Central memory CD8-positive, alpha-beta T cell (primary cell): ENCODE measurements around the gene CENPP.

Experiments used
- ATAC-seq: fragments of 150-1000 bp; cut with Tn5 transposase; replicated peaks from 2 replicates; pipeline ENCODE4 v1.10.0; 2022; ENCODE audit warnings: mild to moderate bottlenecking, moderate FRiP score, moderate number of reproducible peaks; ENCODE audit not compliant: poor library complexity, severe bottlenecking; ENCODE audit errors: extremely low read depth
- DNase-seq, 2 donors: peaks; one replicate each; pipeline ENCODE4 v3.0.0; 2021; ENCODE audit warnings: low spot score in 2 of 2
- H3K27ac Mint-ChIP-seq: one replicate; pipeline ENCODE4 v1.8.0; 2022; ENCODE audit warnings: low read depth, mild to moderate bottlenecking, moderate library complexity, mixed read lengths
- H3K27me3 Mint-ChIP-seq: one replicate; pipeline ENCODE4 v1.8.0; 2022; ENCODE audit warnings: mixed read lengths
- H3K36me3 Mint-ChIP-seq: one replicate; pipeline ENCODE4 v1.8.0; 2022; ENCODE audit warnings: mild to moderate bottlenecking, moderate library complexity, mixed read lengths; ENCODE audit not compliant: insufficient read depth
- H3K4me1 Mint-ChIP-seq: one replicate; pipeline ENCODE4 v1.8.0; 2022; ENCODE audit warnings: mixed read lengths
- H3K4me3 Mint-ChIP-seq: one replicate; pipeline ENCODE4 v1.8.0; 2022; ENCODE audit warnings: mild to moderate bottlenecking, moderate library complexity, mixed read lengths
- H3K9me3 Mint-ChIP-seq: one replicate; pipeline ENCODE4 v1.8.0; 2022; ENCODE audit warnings: mixed read lengths

The CENPP gene

DNA sequence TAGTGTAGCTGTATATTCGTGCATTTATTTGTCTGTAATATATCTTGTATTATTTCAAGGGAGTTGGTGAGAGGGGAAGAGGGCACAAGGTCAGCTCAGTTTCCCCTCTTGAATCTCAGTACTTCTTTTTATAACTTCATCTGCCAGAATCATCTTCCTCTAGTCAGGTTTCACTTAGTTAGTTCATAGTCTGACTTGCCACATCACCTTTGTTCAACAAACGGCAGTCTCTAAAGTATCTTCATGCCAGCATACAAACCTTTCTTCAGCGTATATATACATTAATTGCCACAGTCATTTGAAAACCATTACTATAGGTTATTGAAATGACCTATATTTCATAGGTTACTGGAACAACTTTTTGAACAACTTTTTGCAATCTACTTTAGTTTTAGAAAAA lies 208.5 kb downstream of the CENPP start:
- H3K36me3 Mint-ChIP-seq = peaks cover 1% of the 10 kb centered on the region
- no peak overlapping the region for H3K4me3 Mint-ChIP-seq

DNA sequence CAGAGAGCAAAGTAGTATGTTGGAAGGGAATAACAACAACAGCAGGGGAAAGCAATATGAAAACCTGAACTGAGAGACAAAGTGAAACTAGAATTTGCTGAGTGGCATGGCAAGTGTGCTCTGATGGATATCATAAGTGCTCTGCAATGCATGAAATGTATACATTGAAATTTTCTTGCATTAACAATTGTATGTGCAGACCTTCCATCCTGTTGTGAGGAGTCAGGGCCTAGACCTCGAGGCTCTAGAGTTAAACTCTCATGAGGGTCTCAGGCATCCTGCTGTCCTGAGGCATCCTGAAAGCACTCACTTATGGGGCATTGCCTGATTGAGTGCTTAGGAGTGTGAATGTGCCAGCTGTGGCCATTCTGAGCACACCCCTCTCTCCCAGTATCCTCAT lies 208.9 kb downstream of the CENPP start:
- no peak for DNase-seq
- H3K27ac Mint-ChIP-seq = no peak overlapping the region

More for the DNA sequence above, 208.5 kb downstream of the CENPP start:
- DNase-seq (no peak), ATAC-seq (no peak)
- Mint-ChIP-seq H3K27ac (no peak overlapping the region), H3K4me1 (no peaks in the 10 kb centered on the region), H3K27me3 (no peaks in the 10 kb centered on the region), H3K9me3 (no peaks in the 10 kb centered on the region)

DNA sequence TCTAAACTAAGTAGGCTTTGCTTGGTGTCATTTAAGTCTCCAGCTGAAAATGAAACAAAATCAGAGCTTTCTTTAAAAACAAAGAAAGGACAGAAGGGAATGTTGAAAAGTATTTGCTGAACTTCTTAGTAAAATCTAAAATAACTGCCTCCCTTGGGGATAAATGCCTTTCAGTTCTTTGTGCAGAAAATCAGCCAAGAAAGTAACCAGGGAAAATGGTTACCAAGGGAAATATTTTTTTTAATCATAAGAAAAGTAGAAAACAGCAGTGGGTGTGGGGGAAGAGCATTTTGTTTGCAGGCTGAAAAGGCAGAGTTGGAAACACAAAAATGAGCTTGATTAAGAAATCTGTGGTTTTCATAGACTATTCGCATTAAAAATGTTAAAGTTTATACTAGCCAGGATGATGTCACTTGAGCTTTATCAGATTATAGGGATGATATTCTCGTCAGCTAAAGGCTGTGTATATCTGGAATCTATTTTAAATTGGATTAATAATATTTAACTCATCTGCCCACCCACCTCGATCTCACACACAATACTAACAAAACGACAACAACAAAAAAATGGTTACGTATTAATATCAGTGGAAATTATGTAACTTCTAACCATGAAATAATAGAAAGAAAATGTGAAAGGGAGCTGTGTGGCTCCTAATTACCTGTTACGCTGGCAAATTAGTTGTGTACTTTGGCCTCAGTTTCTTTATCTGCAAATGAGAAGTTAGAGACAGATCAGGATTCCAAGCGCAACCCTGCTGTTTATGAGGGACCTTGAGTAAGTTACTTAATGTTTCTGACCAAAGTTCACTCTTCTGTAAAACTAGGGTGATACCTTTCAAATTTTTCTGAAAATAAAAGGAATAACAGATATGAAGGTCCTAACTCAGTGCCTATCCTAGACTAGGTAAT lies 210.4 kb downstream of the CENPP start, which contains the start of gene ECM2:
TSS of gene ECM2 (minus strand) at position 51 of the 911 bp plus-strand sequence. CDS start 13,124 bp downstream, outside the sequence.
- Mint-ChIP-seq H3K27me3 (no peaks in the 10 kb centered on the region), H3K27ac (no peak within 1 kb of the TSS)

More for the DNA sequence above, 208.9 kb downstream of the CENPP start:
- H3K4me3 Mint-ChIP-seq = no peak overlapping the region
- H3K36me3 Mint-ChIP-seq = peaks cover 1% of the 10 kb centered on the region
- H3K27me3 Mint-ChIP-seq = no peaks in the 10 kb centered on the region
- H3K9me3 Mint-ChIP-seq = no peaks in the 10 kb centered on the region
- no peaks in the 10 kb centered on the region for H3K4me1 Mint-ChIP-seq
- no peak for ATAC-seq

DNA sequence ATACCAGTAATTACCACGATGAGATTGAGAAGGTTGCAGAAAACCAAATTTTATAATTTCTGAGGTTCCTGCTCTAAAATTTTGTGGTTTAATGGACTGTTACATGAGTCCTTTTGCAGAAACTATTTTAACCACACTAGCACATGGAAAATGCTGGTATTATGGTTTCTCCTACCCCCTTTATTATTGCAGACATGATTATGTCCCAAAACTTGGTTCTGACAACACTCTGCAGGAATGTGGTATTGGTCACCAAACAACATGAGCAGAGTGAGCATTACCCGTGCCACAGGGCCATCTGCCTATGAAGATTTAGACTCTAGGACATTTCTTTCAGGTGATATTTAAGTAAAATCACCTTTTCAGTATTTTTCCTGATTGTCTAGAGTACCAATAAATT lies 212.8 kb downstream of the CENPP start:
- ATAC-seq (no peak), DNase-seq (no peak)
- no peaks in the 10 kb centered on the region for H3K4me1 Mint-ChIP-seq
- no peak overlapping the region for H3K27ac Mint-ChIP-seq
- no peak overlapping the region for H3K4me3 Mint-ChIP-seq
- no peaks in the 10 kb centered on the region for H3K36me3 Mint-ChIP-seq
- H3K9me3 Mint-ChIP-seq = no peaks in the 10 kb centered on the region
- no peaks in the 10 kb centered on the region for H3K27me3 Mint-ChIP-seq

More for the DNA sequence above, 210.4 kb downstream of the CENPP start, which contains the start of gene ECM2:
- no peak within 1 kb of the TSS for H3K4me3 Mint-ChIP-seq
- H3K36me3 Mint-ChIP-seq = peaks cover 1% of the 10 kb centered on the region
- no peak for DNase-seq
- ATAC-seq = no peak
- H3K9me3 Mint-ChIP-seq = no peaks in the 10 kb centered on the region
- no peaks in the 10 kb centered on the region for H3K4me1 Mint-ChIP-seq

DNA sequence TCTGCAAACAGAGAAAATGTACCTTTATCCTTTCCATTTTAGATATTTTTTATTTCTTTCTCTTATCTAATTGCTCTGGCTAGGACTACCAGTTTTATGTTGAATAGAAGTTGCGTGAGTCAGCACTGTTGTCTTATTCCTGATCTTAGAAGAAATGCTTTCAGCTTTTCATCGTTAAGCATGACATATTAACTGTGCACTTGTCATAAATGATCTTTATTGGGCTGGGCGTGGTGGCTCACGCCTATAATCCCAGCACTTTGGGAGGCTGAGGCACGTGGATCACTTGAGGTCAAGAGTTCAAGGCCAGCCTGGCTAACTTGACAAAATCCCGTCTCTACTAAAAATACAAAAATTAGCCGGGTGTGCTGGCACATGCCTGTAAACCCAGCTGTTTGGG lies 218.2 kb downstream of the CENPP start:
- Mint-ChIP-seq H3K36me3 (no peaks in the 10 kb centered on the region), H3K27me3 (no peaks in the 10 kb centered on the region), H3K4me1 (no peaks in the 10 kb centered on the region), H3K4me3 (no peak overlapping the region), H3K27ac (no peak overlapping the region), H3K9me3 (no peaks in the 10 kb centered on the region)
- DNase-seq (no peak), ATAC-seq (no peak)

DNA sequence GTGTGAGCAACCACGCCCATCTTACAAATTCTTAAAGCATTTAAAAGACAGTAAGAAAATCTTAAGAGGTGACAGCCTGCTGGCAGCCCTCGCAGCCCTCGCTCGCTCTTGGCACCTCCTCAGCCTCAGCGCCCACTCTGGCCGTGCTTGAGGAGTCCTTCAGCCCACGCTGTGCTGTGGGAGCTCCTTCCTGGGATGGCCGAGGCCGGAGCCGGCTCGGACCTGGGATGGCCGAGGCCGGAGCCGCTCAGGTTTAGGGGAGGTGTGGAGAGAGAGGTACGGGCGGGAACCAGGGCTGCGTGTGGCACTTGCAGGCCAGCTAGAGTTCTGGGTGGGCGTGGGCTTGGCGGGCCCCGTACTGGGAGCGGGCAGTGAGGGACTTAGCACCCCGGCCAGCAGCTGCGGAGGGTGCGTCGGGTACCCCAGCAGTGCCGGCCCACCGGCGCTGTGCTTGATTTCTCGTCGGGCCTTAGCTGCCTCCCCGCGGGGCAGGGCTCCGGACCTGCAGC lies 219.3 kb downstream of the CENPP start:
- Mint-ChIP-seq H3K4me3 (no peak overlapping the region), H3K27me3 (no peaks in the 10 kb centered on the region), H3K9me3 (no peaks in the 10 kb centered on the region), H3K36me3 (no peaks in the 10 kb centered on the region), H3K4me1 (no peaks in the 10 kb centered on the region), H3K27ac (no peak overlapping the region)
- ATAC-seq (no peak), DNase-seq (no peak)

DNA sequence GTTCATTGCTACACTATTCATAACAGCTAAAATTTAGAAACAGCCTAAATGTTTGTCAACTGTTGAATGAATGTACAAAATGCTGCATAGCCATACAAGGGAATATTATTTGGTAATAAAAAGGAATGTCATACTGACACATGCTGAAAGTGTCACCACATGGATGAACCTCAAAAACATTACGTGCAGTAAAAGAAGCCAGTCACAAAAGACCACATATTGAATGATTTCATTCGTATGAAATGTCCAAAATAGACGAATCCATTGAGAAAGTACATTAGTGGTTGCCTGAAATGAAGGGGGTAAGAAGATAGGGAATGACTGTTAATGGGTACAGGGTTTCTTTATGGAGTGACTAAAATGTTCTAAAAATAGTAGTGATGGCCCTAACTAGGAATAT lies 221.6 kb downstream of the CENPP start:
- no peak overlapping the region for H3K4me3 Mint-ChIP-seq
- H3K4me1 Mint-ChIP-seq = no peaks in the 10 kb centered on the region
- H3K36me3 Mint-ChIP-seq = no peaks in the 10 kb centered on the region
- ATAC-seq (no peak), DNase-seq (no peak)
- H3K27ac Mint-ChIP-seq = no peak overlapping the region
- H3K9me3 Mint-ChIP-seq = no peaks in the 10 kb centered on the region
- H3K27me3 Mint-ChIP-seq = no peaks in the 10 kb centered on the region

DNA sequence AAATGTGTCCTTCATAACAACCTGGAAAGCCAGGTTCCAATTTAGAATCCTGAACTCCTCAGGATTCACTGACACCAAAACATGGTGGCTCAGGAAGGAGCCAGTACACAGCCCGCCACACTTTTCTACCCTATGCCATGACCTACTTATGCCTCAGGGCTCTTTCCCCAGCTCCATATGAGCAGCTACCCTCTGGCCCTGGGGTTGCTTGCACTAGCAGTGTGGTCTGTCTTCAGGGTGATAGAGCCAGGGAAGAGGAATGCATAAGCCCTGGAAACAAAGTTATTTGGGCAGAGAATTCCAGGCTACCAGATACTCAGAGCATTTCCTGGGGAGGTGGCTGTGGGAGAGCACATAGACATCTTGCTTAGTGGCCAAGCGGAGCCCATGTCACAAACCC lies 225.0 kb downstream of the CENPP start:
- Mint-ChIP-seq H3K27me3 (no peaks in the 10 kb centered on the region), H3K36me3 (no peaks in the 10 kb centered on the region), H3K27ac (no peak overlapping the region), H3K4me3 (no peak overlapping the region), H3K4me1 (no peaks in the 10 kb centered on the region), H3K9me3 (no peaks in the 10 kb centered on the region)
- DNase-seq = no peak
- no peak for ATAC-seq

DNA sequence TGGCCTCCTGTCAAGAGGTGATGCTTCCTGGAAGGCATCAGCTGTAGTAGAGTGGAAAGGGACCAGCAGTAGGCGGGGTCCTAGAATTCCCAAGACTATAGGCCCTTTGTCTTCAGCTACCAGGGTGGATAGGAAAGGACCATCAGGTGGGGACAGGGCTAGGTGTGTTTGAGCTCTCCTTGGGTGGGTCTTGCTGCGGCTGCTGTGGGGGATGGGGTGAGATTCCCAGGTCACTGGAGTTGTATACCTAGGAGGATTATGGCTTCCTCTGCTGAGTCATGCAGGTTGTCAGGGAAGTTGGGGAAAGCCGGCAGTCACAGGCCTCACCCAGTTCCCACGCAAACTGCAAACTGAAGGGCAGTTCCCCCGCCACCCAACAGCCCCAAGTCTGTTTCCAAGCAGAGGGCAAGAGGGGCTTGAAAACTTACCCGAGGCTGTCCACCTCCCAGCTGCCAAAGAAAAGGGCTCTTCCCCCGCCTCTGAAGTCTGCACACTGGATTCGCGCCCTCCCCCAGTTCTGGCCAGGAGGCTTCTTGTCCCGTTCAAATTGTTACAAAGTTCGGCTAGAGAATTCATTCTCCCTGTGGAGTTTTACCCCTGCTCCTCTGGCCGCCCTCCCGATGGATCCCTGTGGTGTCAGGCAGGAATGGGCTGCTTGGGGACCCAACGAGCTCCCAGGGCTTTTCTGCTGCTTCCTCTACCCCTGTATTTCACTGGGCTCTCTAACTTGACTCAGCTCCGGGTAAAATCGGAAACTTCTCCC lies 233.0 kb downstream of the CENPP start:
- ATAC-seq = no peak
- H3K36me3 Mint-ChIP-seq = peaks cover 1% of the 10 kb centered on the region
- no peak for DNase-seq
- H3K27ac Mint-ChIP-seq = no peak overlapping the region
- H3K27me3 Mint-ChIP-seq = no peaks in the 10 kb centered on the region
- H3K4me1 Mint-ChIP-seq = no peaks in the 10 kb centered on the region
- no peak overlapping the region for H3K4me3 Mint-ChIP-seq
- H3K9me3 Mint-ChIP-seq = no peaks in the 10 kb centered on the region

DNA sequence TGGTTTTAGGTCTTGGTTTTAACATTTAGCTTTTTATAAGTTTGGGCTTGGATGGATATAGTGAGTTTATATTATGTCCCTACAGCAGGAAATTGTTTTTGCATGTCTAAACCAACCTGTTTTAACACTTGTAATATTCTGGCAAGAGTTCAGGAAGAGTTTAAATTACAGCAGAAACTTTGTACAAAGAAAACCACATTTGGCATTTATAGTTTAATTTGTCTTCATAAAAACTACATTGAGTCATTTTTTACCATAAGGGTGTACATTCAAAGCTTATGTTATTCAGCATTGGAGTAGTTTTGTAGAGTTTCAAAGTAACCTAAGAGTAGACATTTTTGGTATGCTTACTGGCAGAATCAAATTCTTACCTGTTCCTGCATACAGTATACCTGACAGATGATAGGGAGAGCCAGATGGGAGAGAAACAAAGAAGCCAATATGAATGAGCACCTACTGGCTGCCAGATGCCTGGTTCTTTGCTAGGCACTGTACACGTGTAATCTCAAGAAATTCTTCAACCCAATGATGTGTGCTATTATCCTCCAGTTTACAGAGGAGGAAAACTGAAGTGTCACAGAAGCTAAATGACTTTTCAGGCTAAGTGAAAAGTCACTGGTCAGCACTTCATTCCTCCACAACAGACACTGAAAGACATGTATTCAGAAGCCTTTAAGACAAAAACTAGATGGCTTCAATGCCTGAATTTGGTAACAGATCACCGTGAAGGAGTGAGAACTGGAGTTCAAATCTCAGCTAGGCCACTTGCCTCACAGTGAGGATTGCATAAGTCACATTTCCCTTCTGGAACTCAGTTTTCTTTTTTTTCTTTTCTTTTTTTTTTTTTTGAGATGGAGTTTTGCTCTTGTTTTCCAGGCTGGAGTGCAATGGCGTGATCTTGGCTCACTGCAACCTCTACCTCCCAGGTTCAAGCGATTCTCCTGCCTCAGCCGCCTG lies 235.9 kb downstream of the CENPP start:
- Mint-ChIP-seq H3K4me3 (no peak overlapping the region), H3K27me3 (no peaks in the 10 kb centered on the region), H3K27ac (no peak overlapping the region), H3K4me1 (no peaks in the 10 kb centered on the region), H3K9me3 (peaks cover 5% of the 10 kb centered on the region), H3K36me3 (peaks cover 1% of the 10 kb centered on the region)
- no peak for DNase-seq
- no peak for ATAC-seq

DNA sequence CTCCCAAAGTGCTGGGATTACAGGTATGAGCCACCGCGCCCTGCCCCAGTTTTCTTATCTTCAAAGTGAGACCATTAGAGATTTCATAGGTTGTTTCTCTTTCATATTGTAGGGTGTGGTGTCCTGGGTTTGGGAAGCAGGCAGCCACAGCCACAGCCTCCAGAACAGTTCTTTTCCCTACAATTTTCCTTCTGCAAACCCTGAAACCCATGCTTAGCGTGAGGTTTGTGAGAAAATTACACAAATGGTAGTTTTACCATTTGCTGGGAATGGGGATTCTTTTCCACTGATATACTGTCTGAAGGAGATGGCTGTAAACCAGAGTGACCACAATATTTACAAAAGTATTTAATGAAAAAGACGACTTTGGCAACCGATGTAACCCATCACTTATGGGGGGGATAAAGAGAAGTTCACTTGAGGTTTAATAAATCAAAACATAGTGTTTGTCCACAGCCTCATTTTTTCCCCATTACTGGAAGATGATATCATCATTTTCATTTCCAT lies 236.8 kb downstream of the CENPP start:
- no peaks in the 10 kb centered on the region for H3K36me3 Mint-ChIP-seq
- H3K27me3 Mint-ChIP-seq = no peaks in the 10 kb centered on the region
- DNase-seq = no peak
- H3K4me3 Mint-ChIP-seq = no peak overlapping the region
- no peak overlapping the region for H3K27ac Mint-ChIP-seq
- peaks cover 6% of the 10 kb centered on the region for H3K9me3 Mint-ChIP-seq
- no peak for ATAC-seq
- H3K4me1 Mint-ChIP-seq = no peaks in the 10 kb centered on the region
